Activated naive CD8-positive, alpha-beta T cell treated with anti-CD3 and anti-CD28 coated beads for 36 hours (primary cell): Measurements from ENCODE around the gene RNF121. TPM values are rescaled to one million over a fixed set of nuclear protein-coding genes. Genes with fewer than 3 reads are reported as not detected.

Source experiments
- DNase-seq: peaks from one replicate; pipeline ENCODE4 v3.0.0; 2021
- H3K27ac Mint-ChIP-seq: one replicate; pipeline ENCODE4 v1.8.0; 2022; ENCODE audit warnings: mild to moderate bottlenecking, moderate library complexity, mixed read lengths
- H3K27me3 Mint-ChIP-seq: one replicate; pipeline ENCODE4 v1.8.0; 2022; ENCODE audit warnings: mild to moderate bottlenecking, mixed read lengths
- H3K36me3 Mint-ChIP-seq: one replicate; pipeline ENCODE4 v1.8.0; 2021; ENCODE audit warnings: mild to moderate bottlenecking, mixed read lengths
- H3K4me1 Mint-ChIP-seq: one replicate; pipeline ENCODE4 v1.8.0; 2021; ENCODE audit warnings: mixed read lengths
- H3K4me3 Mint-ChIP-seq: one replicate; pipeline ENCODE4 v1.8.0; 2022; ENCODE audit warnings: mild to moderate bottlenecking, moderate library complexity, mixed read lengths
- H3K9me3 Mint-ChIP-seq: one replicate; pipeline ENCODE4 v1.8.0; 2022; ENCODE audit warnings: mixed read lengths
- total RNA-seq, 2 experiments: library from RNA; stranded (reverse); gene quantifications; one replicate each; pipeline ENCODE4 v1.2.3, GENCODE V29; 2021

RNF121 gene
- total RNA-seq, 2 experiments from 2014 or later = 28.3 to 30.7 TPM

GRCh38 chr11:72002841-72003775, 74.3 kb downstream of the RNF121 start:
- Mint-ChIP-seq H3K4me1 (peaks cover 18% of the 10 kb centered on the region), H3K27ac (peak overlapping the region; percentile 70), H3K36me3 (peaks cover 29% of the 10 kb centered on the region)

GRCh38 chr11:72003776-72004171, 74.9 kb downstream of the RNF121 start:
- no peaks in the 10 kb centered on the region for H3K27me3 Mint-ChIP-seq
- DNase-seq = no peak
- no peak overlapping the region for H3K4me3 Mint-ChIP-seq
- H3K4me1 Mint-ChIP-seq = peaks cover 11% of the 10 kb centered on the region
- H3K9me3 Mint-ChIP-seq = no peaks in the 10 kb centered on the region
- H3K36me3 Mint-ChIP-seq = peaks cover 23% of the 10 kb centered on the region
- H3K27ac Mint-ChIP-seq = peak overlapping the region; percentile 70

More at GRCh38 chr11:72002841-72003775, 74.3 kb downstream of the RNF121 start:
- DNase-seq = no peak
- Mint-ChIP-seq H3K4me3 (no peak overlapping the region), H3K9me3 (no peaks in the 10 kb centered on the region), H3K27me3 (no peaks in the 10 kb centered on the region)

GRCh38 chr11:72004515-72005346, 75.9 kb downstream of the RNF121 start:
- H3K4me3 Mint-ChIP-seq = no peak overlapping the region
- peaks cover 16% of the 10 kb centered on the region for H3K36me3 Mint-ChIP-seq
- peaks cover 2% of the 10 kb centered on the region for H3K4me1 Mint-ChIP-seq
- no peak for DNase-seq
- no peaks in the 10 kb centered on the region for H3K9me3 Mint-ChIP-seq
- H3K27ac Mint-ChIP-seq = no peak overlapping the region
- H3K27me3 Mint-ChIP-seq = no peaks in the 10 kb centered on the region

GRCh38 chr11:72005347-72006260, 76.8 kb downstream of the RNF121 start:
- no peak overlapping the region for H3K27ac Mint-ChIP-seq
- no peaks in the 10 kb centered on the region for H3K9me3 Mint-ChIP-seq
- no peak overlapping the region for H3K4me3 Mint-ChIP-seq
- H3K36me3 Mint-ChIP-seq = peaks cover 16% of the 10 kb centered on the region
- H3K4me1 Mint-ChIP-seq = no peaks in the 10 kb centered on the region
- H3K27me3 Mint-ChIP-seq = no peaks in the 10 kb centered on the region
- DNase-seq = no peak

- Mint-ChIP-seq H3K27ac (no peak overlapping the region), H3K4me3 (no peak overlapping the region), H3K36me3 (peaks cover 16% of the 10 kb centered on the region), H3K4me1 (no peaks in the 10 kb centered on the region), H3K9me3 (no peaks in the 10 kb centered on the region), H3K27me3 (no peaks in the 10 kb centered on the region)
- DNase-seq = no peak
These were observed 77.7 kb downstream of the RNF121 start for GRCh38 chr11:72006309-72007088.

- H3K27ac Mint-ChIP-seq = peak overlapping the region; percentile 2
- no peak overlapping the region for H3K4me3 Mint-ChIP-seq
- H3K4me1 Mint-ChIP-seq = no peaks in the 10 kb centered on the region
- no peak for DNase-seq
- no peaks in the 10 kb centered on the region for H3K9me3 Mint-ChIP-seq
- peaks cover 13% of the 10 kb centered on the region for H3K36me3 Mint-ChIP-seq
- H3K27me3 Mint-ChIP-seq = no peaks in the 10 kb centered on the region
These were observed 78.2 kb downstream of the RNF121 start for GRCh38 chr11:72007089-72007476.

- peaks cover 12% of the 10 kb centered on the region for H3K36me3 Mint-ChIP-seq
- peak overlapping the region; percentile 47 for H3K27ac Mint-ChIP-seq
- H3K9me3 Mint-ChIP-seq = no peaks in the 10 kb centered on the region
- H3K27me3 Mint-ChIP-seq = no peaks in the 10 kb centered on the region
- H3K4me3 Mint-ChIP-seq = no peak overlapping the region
- H3K4me1 Mint-ChIP-seq = no peaks in the 10 kb centered on the region
- DNase-seq = no peak
These were observed 78.7 kb downstream of the RNF121 start for GRCh38 chr11:72007587-72007986.

GRCh38 chr11:72008728-72009127, 79.9 kb downstream of the RNF121 start:
- Mint-ChIP-seq H3K36me3 (peaks cover 9% of the 10 kb centered on the region), H3K27me3 (no peaks in the 10 kb centered on the region), H3K9me3 (no peaks in the 10 kb centered on the region), H3K4me1 (no peaks in the 10 kb centered on the region), H3K27ac (peak overlapping the region; percentile 52), H3K4me3 (no peak overlapping the region)
- no peak for DNase-seq

GRCh38 chr11:72009156-72009555, 80.3 kb downstream of the RNF121 start:
- no peak overlapping the region for H3K27ac Mint-ChIP-seq
- H3K27me3 Mint-ChIP-seq = no peaks in the 10 kb centered on the region
- no peak for DNase-seq
- H3K4me1 Mint-ChIP-seq = no peaks in the 10 kb centered on the region
- H3K36me3 Mint-ChIP-seq = peaks cover 8% of the 10 kb centered on the region
- no peaks in the 10 kb centered on the region for H3K9me3 Mint-ChIP-seq
- no peak overlapping the region for H3K4me3 Mint-ChIP-seq

GRCh38 chr11:72010529-72011233, 81.8 kb downstream of the RNF121 start:
- H3K27me3 Mint-ChIP-seq = no peaks in the 10 kb centered on the region
- peaks cover 10% of the 10 kb centered on the region for H3K36me3 Mint-ChIP-seq
- no peaks in the 10 kb centered on the region for H3K4me1 Mint-ChIP-seq
- DNase-seq = no peak
- peak overlapping the region; percentile 6 for H3K27ac Mint-ChIP-seq
- no peak overlapping the region for H3K4me3 Mint-ChIP-seq
- no peaks in the 10 kb centered on the region for H3K9me3 Mint-ChIP-seq

- Mint-ChIP-seq H3K4me1 (no peaks in the 10 kb centered on the region), H3K9me3 (no peaks in the 10 kb centered on the region), H3K36me3 (peaks cover 11% of the 10 kb centered on the region), H3K4me3 (no peak overlapping the region), H3K27me3 (no peaks in the 10 kb centered on the region), H3K27ac (no peak overlapping the region)
- no peak for DNase-seq
These were observed 83.3 kb downstream of the RNF121 start for GRCh38 chr11:72012091-72012630.

GRCh38 chr11:72012897-72013721, 84.3 kb downstream of the RNF121 start:
- DNase-seq = no peak
- Mint-ChIP-seq H3K4me3 (no peak overlapping the region), H3K27ac (no peak overlapping the region), H3K27me3 (no peaks in the 10 kb centered on the region), H3K9me3 (no peaks in the 10 kb centered on the region), H3K36me3 (peaks cover 12% of the 10 kb centered on the region), H3K4me1 (no peaks in the 10 kb centered on the region)
